Caco-2 (cell line): ENCODE results near the gene TMEM242. TPM values are rescaled to one million over a fixed set of nuclear protein-coding genes. Genes with fewer than 3 reads are reported as not detected.
A peak's percentile ranks its signal among the peaks of the same experiment; 100 is the strongest.
"Not testable (repeated sequence)": the region's sequence is repeated elsewhere in the genome, so short reads cannot be mapped to it uniquely, and the experiment has no call there.

ENCODE experiments used
- BruUV-seq: library from RNA; stranded (reverse); fragments of 400-500 nt; replicated peaks from 2 replicates; lab custom pipeline; 2021; lab: Mats Ljungman, UMichigan
- CTCF ChIA-PET: fragments of 300-600 bp; sonication (Branson Sonifier 250); formaldehyde crosslinking; loops from one replicate; lab custom pipeline; 2022; ENCODE audit warnings: antibody characterized with exemption; lab: Charles Lee
- POLR2A ChIA-PET: fragments of 300-600 bp; sonication (Branson Sonifier 250); formaldehyde crosslinking; loops from one replicate; lab custom pipeline; 2022; ENCODE audit warnings: antibody characterized with exemption; lab: Charles Lee
- DNase-seq, 2 experiments: peaks; one replicate each; pipeline versions ENCODE4 v3.0.0 to v3.0.0-alpha.2; 2020 to 2022
- H3K27me3 ChIP-seq: replicated peaks from 2 replicates; pipeline ENCODE4 v1.6.0; 2011; ENCODE audit warnings: low read length; ENCODE audit not compliant: control insufficient read depth, insufficient read depth
- H3K36me3 ChIP-seq: 2 replicates; pipeline ENCODE4 v1.5.1; 2011; ENCODE audit warnings: low read length; ENCODE audit not compliant: control insufficient read depth, insufficient read depth
- H3K4me1 ChIP-seq: fragments of 250-450 bp; sonication (Bioruptor Pico); 2 replicates; pipeline ENCODE4 v1.5.1; 2020; ENCODE audit warnings: mild to moderate bottlenecking
- H3K4me3 ChIP-seq: 2 replicates; pipeline ENCODE4 v1.5.1; 2011; ENCODE audit warnings: low read depth, mild to moderate bottlenecking, control low read depth, low read length
- H3K9me3 ChIP-seq: fragments of 250-450 bp; sonication (Bioruptor Pico); 2 replicates; pipeline ENCODE4 v1.5.1; 2020; ENCODE audit warnings: mild to moderate bottlenecking, moderate library complexity
- H3K27ac Mint-ChIP-seq: one replicate; pipeline ENCODE4 v1.8.0; 2022; ENCODE audit warnings: mixed read lengths; ENCODE audit not compliant: unreplicated experiment
- H3K27me3 Mint-ChIP-seq: one replicate; pipeline ENCODE4 v1.8.0; 2022; ENCODE audit warnings: mixed read lengths; ENCODE audit not compliant: insufficient read depth, unreplicated experiment
- H3K36me3 Mint-ChIP-seq: one replicate; pipeline ENCODE4 v1.8.0; 2022; ENCODE audit warnings: mild to moderate bottlenecking, mixed read lengths; ENCODE audit not compliant: insufficient read depth, unreplicated experiment
- H3K4me1 Mint-ChIP-seq: one replicate; pipeline ENCODE4 v1.8.0; 2022; ENCODE audit warnings: low read depth, mixed read lengths; ENCODE audit not compliant: unreplicated experiment
- H3K4me3 Mint-ChIP-seq: one replicate; pipeline ENCODE4 v1.8.0; 2022; ENCODE audit warnings: mild to moderate bottlenecking, moderate library complexity, mixed read lengths; ENCODE audit not compliant: unreplicated experiment
- H3K9me3 Mint-ChIP-seq: one replicate; pipeline ENCODE4 v1.8.0; 2022; ENCODE audit warnings: mixed read lengths; ENCODE audit not compliant: unreplicated experiment
- intact Hi-C: fragments of 100-400 bp; cut with micrococcal nuclease; formaldehyde crosslinking; loops from one replicate; pipeline ENCODE4 v1.10.0; 2022; ENCODE audit not compliant: unreplicated experiment
- total RNA-seq: library from RNA; stranded (reverse); gene quantifications from 2 replicates; pipeline ENCODE4 v1.2.3, GENCODE V29; 2022
- TF ChIP-seq, protein P1 (sequence below), 2 experiments: fragments of 200-600 bp in 1 of 2; IDR thresholded peaks; 1 replicate in 1 of 2; 2 replicates in 1 of 2; pipeline versions ENCODE4 v1.5.1 to v1.8.0; 2011 to 2022; ENCODE audit warnings: antibody characterized with exemption in 1 of 2, control low read depth in 1 of 2, inconsistent platforms in 1 of 2, low read depth in 1 of 2, low read length in 1 of 2, mild to moderate bottlenecking in 1 of 2, moderate library complexity in 1 of 2; ENCODE audit not compliant: insufficient read depth in 1 of 2, severe bottlenecking in 1 of 2, unreplicated experiment in 1 of 2

Gene TMEM242
- total RNA-seq, 1 experiment from 2014 or later, result 12.1 TPM

- CTCF ChIA-PET, result interaction anchor here (0.6 to 1.4 kb wide), 13 partner anchors 9 to 557 kb away, joined by 3 to 16 read pairs (median 5); partner anchors contain the start of gene TMEM242
- DNase-seq, result peak in 1 of 2 experiments; percentile 41
- peaks cover 17% of the 10 kb centered on the region for H3K36me3 Mint-ChIP-seq
- H3K27me3 ChIP-seq, result no peaks in the 10 kb centered on the region
- no peaks in the 10 kb centered on the region for H3K9me3 Mint-ChIP-seq
- no TSS peak for BruUV-seq
- H3K4me3 ChIP-seq, result no peak overlapping the region
- intact Hi-C loops, result loop anchor here (1.0 to 2.0 kb wide), 7 partner anchors 8 to 374 kb away; partner anchors contain the start of genes TMEM242 and ZDHHC14
- no peaks in the 10 kb centered on the region for H3K9me3 ChIP-seq
- TF ChIP-seq, protein P1, sequence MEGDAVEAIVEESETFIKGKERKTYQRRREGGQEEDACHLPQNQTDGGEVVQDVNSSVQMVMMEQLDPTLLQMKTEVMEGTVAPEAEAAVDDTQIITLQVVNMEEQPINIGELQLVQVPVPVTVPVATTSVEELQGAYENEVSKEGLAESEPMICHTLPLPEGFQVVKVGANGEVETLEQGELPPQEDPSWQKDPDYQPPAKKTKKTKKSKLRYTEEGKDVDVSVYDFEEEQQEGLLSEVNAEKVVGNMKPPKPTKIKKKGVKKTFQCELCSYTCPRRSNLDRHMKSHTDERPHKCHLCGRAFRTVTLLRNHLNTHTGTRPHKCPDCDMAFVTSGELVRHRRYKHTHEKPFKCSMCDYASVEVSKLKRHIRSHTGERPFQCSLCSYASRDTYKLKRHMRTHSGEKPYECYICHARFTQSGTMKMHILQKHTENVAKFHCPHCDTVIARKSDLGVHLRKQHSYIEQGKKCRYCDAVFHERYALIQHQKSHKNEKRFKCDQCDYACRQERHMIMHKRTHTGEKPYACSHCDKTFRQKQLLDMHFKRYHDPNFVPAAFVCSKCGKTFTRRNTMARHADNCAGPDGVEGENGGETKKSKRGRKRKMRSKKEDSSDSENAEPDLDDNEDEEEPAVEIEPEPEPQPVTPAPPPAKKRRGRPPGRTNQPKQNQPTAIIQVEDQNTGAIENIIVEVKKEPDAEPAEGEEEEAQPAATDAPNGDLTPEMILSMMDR (IDR thresholded peaks at IDR 0.05; ENCODE audit: insufficient read depth in 1 of 2, low read depth in 1 of 2, low read length in 1 of 2, severe bottlenecking in 1 of 2, unreplicated experiment in 1 of 2), result peak; percentile 58 to 85
- no peak overlapping the region for H3K27ac Mint-ChIP-seq
- peaks cover 7% of the 10 kb centered on the region for H3K4me1 Mint-ChIP-seq
- POLR2A ChIA-PET, result interaction anchor here (0.5 to 1.1 kb wide), 4 partner anchors 8 to 299 kb away, joined by 3 to 5 read pairs (median 3); partner anchors contain the start of gene TMEM242
- H3K36me3 ChIP-seq, result peaks cover 12% of the 10 kb centered on the region; the same call in 1 of the 2 replicates
- no peaks in the 10 kb centered on the region for H3K4me1 ChIP-seq
- H3K4me3 Mint-ChIP-seq, result no peak overlapping the region
- no peaks in the 10 kb centered on the region for H3K27me3 Mint-ChIP-seq
These were observed 8.5 kb downstream of the TMEM242 start for GRCh38 chr6:157314705-157315321.

- ChIA-PET POLR2A (interaction anchor here (1.0 to 1.1 kb wide), 2 partner anchors 9 to 79 kb away, joined by 3 read pairs; partner anchors contain the start of gene TMEM242), CTCF (interaction anchor here (1.1 to 1.4 kb wide), 7 partner anchors 10 to 355 kb away, joined by 3 to 16 read pairs (median 5); partner anchors contain the start of gene TMEM242)
- no peak overlapping the region for H3K4me3 Mint-ChIP-seq
- Histone ChIP-seq H3K27me3 (no peaks in the 10 kb centered on the region), H3K36me3 (peaks cover 12% of the 10 kb centered on the region; the same call in 1 of the 2 replicates), H3K4me1 (no peaks in the 10 kb centered on the region), H3K4me3 (no peak overlapping the region), H3K9me3 (no peaks in the 10 kb centered on the region)
- intact Hi-C loops, result loop anchor here (1.0 to 2.0 kb wide), 7 partner anchors 10 to 376 kb away; partner anchors contain the start of genes TMEM242 and ZDHHC14
- TF ChIP-seq, protein P1 (IDR thresholded peaks at IDR 0.05; ENCODE audit: insufficient read depth in 1 of 2, low read depth in 1 of 2, low read length in 1 of 2, severe bottlenecking in 1 of 2, unreplicated experiment in 1 of 2), result no peak
- no peak overlapping the region for H3K27ac Mint-ChIP-seq
- peaks cover 7% of the 10 kb centered on the region for H3K4me1 Mint-ChIP-seq
- peaks cover 14% of the 10 kb centered on the region for H3K36me3 Mint-ChIP-seq
- no TSS peak for BruUV-seq
- no peaks in the 10 kb centered on the region for H3K9me3 Mint-ChIP-seq
- H3K27me3 Mint-ChIP-seq, result no peaks in the 10 kb centered on the region
- no peak for DNase-seq
These were observed 9.5 kb downstream of the TMEM242 start for GRCh38 chr6:157313531-157314467.

DNA sequence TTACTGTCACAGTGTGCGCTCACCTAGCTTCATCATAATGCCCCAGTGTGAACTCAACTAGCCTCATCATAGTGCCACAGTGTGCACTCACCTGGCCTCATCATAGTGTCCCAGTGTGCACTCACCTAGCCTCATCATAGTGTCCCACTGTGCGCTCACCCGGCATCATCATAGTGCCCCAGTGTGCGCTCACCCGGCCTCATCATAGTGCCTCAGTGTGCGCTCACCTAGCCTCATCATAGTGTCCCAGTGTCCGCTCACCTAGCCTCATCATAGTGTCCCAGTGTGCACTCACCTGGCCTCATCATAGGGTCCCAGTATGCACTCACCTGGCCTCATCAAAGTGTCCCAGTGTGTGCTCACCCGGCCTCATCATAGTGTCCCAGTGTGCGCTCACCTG is 10.6 kb downstream of the TMEM242 start:
- Histone ChIP-seq H3K4me3 (no peak overlapping the region), H3K4me1 (no peaks in the 10 kb centered on the region), H3K36me3 (peaks cover 12% of the 10 kb centered on the region; the same call in 1 of the 2 replicates), H3K27me3 (no peaks in the 10 kb centered on the region), H3K9me3 (no peaks in the 10 kb centered on the region)
- no peaks in the 10 kb centered on the region for H3K9me3 Mint-ChIP-seq
- TF ChIP-seq, protein P1 (IDR thresholded peaks at IDR 0.05; ENCODE audit: insufficient read depth in 1 of 2, low read depth in 1 of 2, low read length in 1 of 2, severe bottlenecking in 1 of 2, unreplicated experiment in 1 of 2), result no peak
- no peak overlapping the region for H3K27ac Mint-ChIP-seq
- H3K4me1 Mint-ChIP-seq, result peaks cover 6% of the 10 kb centered on the region
- H3K27me3 Mint-ChIP-seq, result no peaks in the 10 kb centered on the region
- BruUV-seq, result no TSS peak
- H3K36me3 Mint-ChIP-seq, result peaks cover 11% of the 10 kb centered on the region
- no peak for DNase-seq
- H3K4me3 Mint-ChIP-seq, result no peak overlapping the region
- ChIA-PET POLR2A (no interaction called here), CTCF (no interaction called here)
- intact Hi-C loops, result no loop called here

GRCh38 chr6:157310693-157311092 is 12.6 kb downstream of the TMEM242 start:
- DNase-seq, H3K27me3 ChIP-seq, H3K4me3 ChIP-seq, BruUV-seq, H3K4me1 Mint-ChIP-seq, H3K4me1 ChIP-seq, H3K27ac Mint-ChIP-seq, POLR2A ChIA-PET, intact Hi-C loops, H3K36me3 Mint-ChIP-seq, H3K9me3 ChIP-seq, CTCF ChIA-PET, H3K4me3 Mint-ChIP-seq, H3K9me3 Mint-ChIP-seq, H3K27me3 Mint-ChIP-seq: not testable (repeated sequence)
- peaks cover 12% of the 10 kb centered on the region; the same call in 1 of the 2 replicates for H3K36me3 ChIP-seq
